Parathyroid adenoma (tissue), 2 donors: ENCODE results near the gene SLC6A16.
"Not testable (repeated sequence)": the region's sequence is repeated elsewhere in the genome, so short reads cannot be mapped to it uniquely, and the experiment has no call there.

Experiments
- H2AFZ ChIP-seq: fragments of 300-600 bp; sonication (generic); one replicate; pipeline ENCODE4 v1.7.0; 2017; ENCODE audit warnings: antibody characterized with exemption, mild to moderate bottlenecking
- H3K27ac ChIP-seq: fragments of 300-600 bp; sonication (generic); one replicate; pipeline ENCODE4 v1.7.0; 2017
- H3K27me3 ChIP-seq: fragments of 300-600 bp; sonication (generic); one replicate; pipeline ENCODE4 v1.7.0; 2017; ENCODE audit warnings: low read length; ENCODE audit not compliant: control insufficient read depth, insufficient read depth
- H3K36me3 ChIP-seq: fragments of 300-600 bp; sonication (generic); one replicate; pipeline ENCODE4 v1.7.0; 2017; ENCODE audit warnings: low read length; ENCODE audit not compliant: control insufficient read depth, insufficient read depth
- H3K4me1 ChIP-seq: fragments of 300-600 bp; sonication (generic); one replicate; pipeline ENCODE4 v1.7.0; 2017; ENCODE audit warnings: control low read depth
- H3K4me2 ChIP-seq: fragments of 300-600 bp; sonication (generic); one replicate; pipeline ENCODE4 v1.7.0; 2017; ENCODE audit warnings: low read length
- H3K4me3 ChIP-seq: fragments of 300-600 bp; sonication (generic); one replicate; pipeline ENCODE4 v1.7.0; 2017; ENCODE audit warnings: low read depth, low read length
- H3K79me2 ChIP-seq: fragments of 300-600 bp; sonication (generic); one replicate; pipeline ENCODE4 v1.7.0; 2017; ENCODE audit warnings: control low read depth
- H3K9ac ChIP-seq: fragments of 300-600 bp; sonication (generic); one replicate; pipeline ENCODE4 v1.7.0; 2017; ENCODE audit warnings: mild to moderate bottlenecking
- H3K9me3 ChIP-seq: fragments of 300-600 bp; sonication (generic); one replicate; pipeline ENCODE4 v1.7.0; 2017; ENCODE audit warnings: low read length; ENCODE audit not compliant: control insufficient read depth
- CTCF ChIP-seq: fragments of 300-600 bp; sonication (generic); IDR thresholded peaks from one replicate; pipeline ENCODE4 v1.7.0; 2017; ENCODE audit warnings: antibody characterized with exemption, mild to moderate bottlenecking
- donor health status: primary hyperparathyroidism.

Gene SLC6A16

GRCh38 chr19:49297403-49297802, 27.6 kb downstream of the SLC6A16 start:
- no peak overlapping the region for H2AFZ ChIP-seq

GRCh38 chr19:49295208-49295880, 29.6 kb downstream of the SLC6A16 start:
- Histone ChIP-seq H3K4me1 (no peaks in the 10 kb centered on the region), H3K4me2 (no peak overlapping the region), H3K27me3 (no peaks in the 10 kb centered on the region), H3K9ac (no peak overlapping the region), H3K4me3 (no peak overlapping the region), H2AFZ (no peak overlapping the region), H3K9me3 (no peaks in the 10 kb centered on the region), H3K79me2 (no peaks in the 10 kb centered on the region), H3K27ac (no peak overlapping the region), H3K36me3 (no peaks in the 10 kb centered on the region)
- no peak for TF ChIP-seq CTCF

More at GRCh38 chr19:49297403-49297802, 27.6 kb downstream of the SLC6A16 start:
- H3K27me3 ChIP-seq: no peaks in the 10 kb centered on the region
- H3K4me2 ChIP-seq: no peak overlapping the region
- no peaks in the 10 kb centered on the region for H3K79me2 ChIP-seq
- no peak overlapping the region for H3K9ac ChIP-seq
- no peak overlapping the region for H3K27ac ChIP-seq
- H3K4me1 ChIP-seq: no peaks in the 10 kb centered on the region
- no peak overlapping the region for H3K4me3 ChIP-seq
- no peaks in the 10 kb centered on the region for H3K36me3 ChIP-seq
- no peaks in the 10 kb centered on the region for H3K9me3 ChIP-seq
- no peak for TF ChIP-seq CTCF

- no peaks in the 10 kb centered on the region for H3K36me3 ChIP-seq
- no peak for TF ChIP-seq CTCF
- H3K27ac ChIP-seq: no peak overlapping the region
- H3K79me2 ChIP-seq: no peaks in the 10 kb centered on the region
- H3K4me1 ChIP-seq: no peaks in the 10 kb centered on the region
- no peaks in the 10 kb centered on the region for H3K27me3 ChIP-seq
- H3K9ac ChIP-seq: no peak overlapping the region
- no peak overlapping the region for H3K4me3 ChIP-seq
- no peak overlapping the region for H2AFZ ChIP-seq
- H3K9me3 ChIP-seq: no peaks in the 10 kb centered on the region
- H3K4me2 ChIP-seq: no peak overlapping the region
These were observed 30.6 kb downstream of the SLC6A16 start for GRCh38 chr19:49294401-49294800.

GRCh38 chr19:49290517-49290916, 34.5 kb downstream of the SLC6A16 start:
- Histone ChIP-seq H3K36me3 (no peaks in the 10 kb centered on the region), H3K9me3 (no peaks in the 10 kb centered on the region), H3K27me3 (no peaks in the 10 kb centered on the region), H3K4me2 (no peak overlapping the region), H3K4me3 (no peak overlapping the region), H3K27ac (no peak overlapping the region), H2AFZ (no peak overlapping the region), H3K9ac (no peak overlapping the region), H3K79me2 (no peaks in the 10 kb centered on the region), H3K4me1 (no peaks in the 10 kb centered on the region)
- no peak for TF ChIP-seq CTCF

- H3K27ac ChIP-seq, H3K4me2 ChIP-seq, H3K27me3 ChIP-seq, H2AFZ ChIP-seq, H3K79me2 ChIP-seq, H3K9ac ChIP-seq, H3K4me1 ChIP-seq, H3K9me3 ChIP-seq, H3K36me3 ChIP-seq, H3K4me3 ChIP-seq: not testable (repeated sequence)
These were observed 35.7 kb downstream of the SLC6A16 start for GRCh38 chr19:49289286-49289685.

- H3K36me3 ChIP-seq, H3K27ac ChIP-seq, H3K4me2 ChIP-seq, H2AFZ ChIP-seq, H3K27me3 ChIP-seq, H3K9ac ChIP-seq, H3K4me3 ChIP-seq, H3K79me2 ChIP-seq, H3K4me1 ChIP-seq, H3K9me3 ChIP-seq: not testable (repeated sequence)
These were observed 36.8 kb downstream of the SLC6A16 start for GRCh38 chr19:49288205-49288604.
